Uterus (tissue), 4 donors: Measurements from ENCODE around the gene COL6A1. TPM values are rescaled to one million over a fixed set of nuclear protein-coding genes. Genes with fewer than 3 reads are reported as not detected.
"Not testable (repeated sequence)": the region's sequence is repeated elsewhere in the genome, so short reads cannot be mapped to it uniquely, and the experiment has no call there.

ENCODE experiments used
- DNase-seq, 2 donors: peaks; one replicate each; pipeline ENCODE4 v3.0.0-alpha.2; 2019 to 2020
- H3K27ac ChIP-seq, 2 donors: fragments of 200-600 bp; sonication (generic); 1 replicate in 1 of 2; 2 replicates in 1 of 2; pipeline ENCODE4 v1.5.1; 2016 to 2018
- H3K27me3 ChIP-seq, 2 donors: fragments of 200-600 bp; sonication (generic); one replicate each; pipeline ENCODE4 v1.5.1; 2018 to 2019; ENCODE audit warnings: control low read depth in 1 of 2
- H3K36me3 ChIP-seq, 2 donors: fragments of 200-600 bp; sonication (generic); one replicate each; pipeline ENCODE4 v1.5.1; 2019; ENCODE audit warnings: control low read depth in 1 of 2
- H3K4me1 ChIP-seq, 2 donors: fragments of 200-600 bp; sonication (generic); one replicate each; pipeline ENCODE4 v1.5.1; 2018 to 2019; ENCODE audit warnings: control low read depth in 1 of 2
- H3K4me3 ChIP-seq, 2 donors: fragments of 200-600 bp; sonication (generic); 1 replicate in 1 of 2; 2 replicates in 1 of 2; pipeline ENCODE4 v1.5.1; 2018 to 2019; ENCODE audit warnings: mild to moderate bottlenecking in 1 of 2
- H3K9me3 ChIP-seq, 2 donors: fragments of 200-600 bp; sonication (generic); one replicate each; pipeline ENCODE4 v1.5.1; 2019; ENCODE audit warnings: control low read depth in 1 of 2
- POLR2A ChIP-seq, 2 donors: fragments of 450-650 bp; IDR thresholded peaks; one replicate each; pipeline ENCODE4 v1.6.1; 2016; ENCODE audit warnings: antibody characterized with exemption in 2 of 2, mild to moderate bottlenecking in 1 of 2, moderate library complexity in 1 of 2
- intact Hi-C: fragments of 100-400 bp; cut with DNase I; formaldehyde crosslinking; loops from one replicate; pipeline ENCODE4 v1.15.1; 2023; ENCODE audit warnings: low total_unique reads
- total RNA-seq, 4 donors: library from RNA; depleted of rRNA in 3 of 4; stranded (reverse); fragments of >200 nt in 3 of 4; gene quantifications; one replicate each; pipeline versions ENCODE4 v1.1.0 to v1.2.4, GENCODE V29; 2014 to 2023
- TF ChIP-seq, protein P1 (sequence below), 4 experiments: fragments of 200-600 bp in 2 of 4; fragments of 450-650 bp in 2 of 4; sonication (generic) in 2 of 4; IDR thresholded peaks; one replicate each; pipeline ENCODE4 v1.5.1; 2016 to 2019; ENCODE audit warnings: antibody characterized with exemption in 4 of 4, mild to moderate bottlenecking in 2 of 4, moderate library complexity in 1 of 4
- donor health status: DM: yes; HTN: yes; CAD: no.

The COL6A1 gene
- total RNA-seq, 4 donors from 2014 or later, result 621 to 1,160 (median 804) TPM

DNA sequence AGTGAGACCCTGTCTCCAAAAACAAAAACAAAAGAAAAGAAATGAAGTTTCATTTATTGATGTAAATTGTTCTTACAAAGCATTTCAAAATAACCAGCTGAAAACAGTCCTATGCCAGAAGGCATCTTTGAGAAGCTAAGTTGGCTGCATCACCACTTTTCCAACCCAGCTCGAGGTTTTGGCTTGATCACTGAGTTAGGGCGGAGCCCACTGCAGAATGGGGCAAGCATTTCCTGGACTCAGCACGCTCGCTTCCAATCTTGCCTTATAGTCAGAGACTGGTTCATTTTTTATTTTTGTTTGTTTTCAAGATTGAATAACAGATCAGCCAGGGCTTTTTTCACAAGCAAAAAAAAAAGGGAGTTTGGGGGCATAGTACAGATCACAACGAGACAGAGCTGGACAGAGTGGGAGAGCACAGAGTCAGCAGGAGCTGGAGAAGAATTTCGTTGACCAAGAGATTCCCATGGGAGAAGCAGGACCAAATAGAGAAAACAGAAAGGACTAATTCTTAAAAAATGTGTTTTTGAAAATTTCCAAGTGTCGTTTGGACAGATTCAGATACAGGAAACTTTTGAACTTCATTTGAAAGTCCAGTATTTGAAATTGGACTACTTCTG, 23.5 kb upstream of the COL6A1 start:
- Histone ChIP-seq H3K4me3 (no peak overlapping the region), H3K4me1 (peaks cover 0 to 5% of the 10 kb centered on the region in 2 donors), H3K27ac (peak overlapping the region; percentile 68 to 74), H3K9me3 (no peaks in the 10 kb centered on the region), H3K27me3 (no peaks in the 10 kb centered on the region), H3K36me3 (no peaks in the 10 kb centered on the region)
- intact Hi-C loops, result no loop called here
- TF ChIP-seq, protein P1, sequence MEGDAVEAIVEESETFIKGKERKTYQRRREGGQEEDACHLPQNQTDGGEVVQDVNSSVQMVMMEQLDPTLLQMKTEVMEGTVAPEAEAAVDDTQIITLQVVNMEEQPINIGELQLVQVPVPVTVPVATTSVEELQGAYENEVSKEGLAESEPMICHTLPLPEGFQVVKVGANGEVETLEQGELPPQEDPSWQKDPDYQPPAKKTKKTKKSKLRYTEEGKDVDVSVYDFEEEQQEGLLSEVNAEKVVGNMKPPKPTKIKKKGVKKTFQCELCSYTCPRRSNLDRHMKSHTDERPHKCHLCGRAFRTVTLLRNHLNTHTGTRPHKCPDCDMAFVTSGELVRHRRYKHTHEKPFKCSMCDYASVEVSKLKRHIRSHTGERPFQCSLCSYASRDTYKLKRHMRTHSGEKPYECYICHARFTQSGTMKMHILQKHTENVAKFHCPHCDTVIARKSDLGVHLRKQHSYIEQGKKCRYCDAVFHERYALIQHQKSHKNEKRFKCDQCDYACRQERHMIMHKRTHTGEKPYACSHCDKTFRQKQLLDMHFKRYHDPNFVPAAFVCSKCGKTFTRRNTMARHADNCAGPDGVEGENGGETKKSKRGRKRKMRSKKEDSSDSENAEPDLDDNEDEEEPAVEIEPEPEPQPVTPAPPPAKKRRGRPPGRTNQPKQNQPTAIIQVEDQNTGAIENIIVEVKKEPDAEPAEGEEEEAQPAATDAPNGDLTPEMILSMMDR (IDR thresholded peaks at IDR 0.05), result no peak
- TF ChIP-seq POLR2A (IDR thresholded peaks at IDR 0.05), result no peak
- DNase-seq, result peak in 1 of 2 donors; percentile 59

DNA sequence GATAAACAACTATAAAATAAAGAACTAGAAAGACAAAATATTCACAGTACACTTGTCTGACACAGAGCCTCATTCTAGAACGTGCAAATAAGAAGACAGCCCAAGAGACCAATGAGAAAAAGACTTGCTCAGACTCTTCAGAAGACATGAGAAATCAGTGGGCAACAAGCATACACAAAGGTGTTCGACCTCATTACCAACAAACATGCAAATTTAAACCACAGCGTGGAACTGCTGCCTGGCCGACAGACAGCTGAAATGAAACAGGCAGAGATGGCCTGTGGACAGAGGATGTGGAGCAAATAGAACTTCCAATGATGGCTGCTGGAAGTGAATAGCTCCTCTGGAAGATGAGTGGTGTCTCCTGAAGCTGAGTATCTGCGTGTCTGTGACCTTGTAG, 22.4 kb upstream of the COL6A1 start:
- TF ChIP-seq, protein P1 (IDR thresholded peaks at IDR 0.05), result no peak
- no peak for TF ChIP-seq POLR2A (IDR thresholded peaks at IDR 0.05)
- no peaks in the 10 kb centered on the region for H3K4me1 ChIP-seq
- H3K27me3 ChIP-seq, result no peaks in the 10 kb centered on the region
- peak overlapping the region; percentile 68 to 74 for H3K27ac ChIP-seq
- H3K36me3 ChIP-seq, result no peaks in the 10 kb centered on the region
- no peak for DNase-seq
- intact Hi-C loops, result no loop called here
- no peaks in the 10 kb centered on the region for H3K9me3 ChIP-seq
- no peak overlapping the region for H3K4me3 ChIP-seq

DNA sequence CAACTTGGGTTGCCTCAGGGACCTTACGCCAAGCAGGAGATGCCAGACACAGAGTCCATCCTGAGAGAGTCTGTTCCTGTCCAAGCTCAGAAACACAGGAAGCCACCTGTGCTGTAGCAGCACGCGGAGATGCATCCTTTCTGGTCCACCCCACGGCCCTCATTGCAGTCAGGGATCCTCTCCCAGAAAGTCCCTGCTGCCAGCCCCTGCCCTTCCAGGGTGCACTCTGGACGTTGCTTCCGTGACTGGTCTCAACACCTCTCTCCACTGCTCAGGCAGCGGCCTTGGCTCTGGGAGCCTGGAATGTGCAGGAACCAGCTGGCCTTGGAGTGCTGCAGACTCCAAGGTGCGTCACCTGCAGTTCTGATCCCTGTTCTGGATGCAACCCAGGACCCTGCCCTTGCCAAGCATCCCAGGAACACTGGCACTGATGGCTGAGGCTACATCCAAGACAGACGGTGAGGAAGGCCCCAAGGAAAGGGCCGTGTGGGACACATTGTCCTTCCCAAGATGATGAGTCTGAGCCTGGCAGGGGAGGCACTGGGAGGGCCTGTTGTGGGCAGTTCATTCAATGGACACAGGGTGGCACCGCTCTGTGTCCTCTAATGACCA, 21.7 kb upstream of the COL6A1 start:
- Histone ChIP-seq H3K36me3 (no peaks in the 10 kb centered on the region), H3K27ac (peak overlapping the region; percentile 4 to 68), H3K4me3 (no peak overlapping the region), H3K9me3 (no peaks in the 10 kb centered on the region), H3K27me3 (no peaks in the 10 kb centered on the region), H3K4me1 (no peaks in the 10 kb centered on the region)
- intact Hi-C loops, result no loop called here
- no peak for DNase-seq
- TF ChIP-seq POLR2A (IDR thresholded peaks at IDR 0.05), result no peak
- TF ChIP-seq, protein P1 (IDR thresholded peaks at IDR 0.05), result no peak

DNA sequence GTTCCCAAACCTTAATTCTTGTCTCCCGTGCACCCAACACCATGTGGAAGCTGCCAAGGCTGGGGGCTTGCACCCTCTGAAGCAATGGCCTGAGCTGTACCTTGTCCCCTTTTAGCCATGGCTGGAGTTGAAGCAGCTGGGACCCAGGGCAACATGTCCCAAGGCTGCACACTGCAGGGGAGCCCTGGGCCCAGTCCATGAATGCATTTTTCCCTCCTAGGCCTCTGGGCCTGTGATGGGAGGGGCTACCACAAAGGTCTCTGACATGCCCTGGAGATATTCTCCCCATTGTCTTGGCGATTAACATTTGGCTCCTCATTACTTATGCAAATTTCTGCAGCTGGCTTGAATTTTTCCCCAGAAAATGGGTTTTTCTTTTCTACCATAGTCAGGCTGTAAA, 20.2 kb upstream of the COL6A1 start:
- DNase-seq, H3K4me3 ChIP-seq, intact Hi-C loops, H3K36me3 ChIP-seq, H3K27ac ChIP-seq, H3K9me3 ChIP-seq, H3K27me3 ChIP-seq, H3K4me1 ChIP-seq: not testable (repeated sequence)

DNA sequence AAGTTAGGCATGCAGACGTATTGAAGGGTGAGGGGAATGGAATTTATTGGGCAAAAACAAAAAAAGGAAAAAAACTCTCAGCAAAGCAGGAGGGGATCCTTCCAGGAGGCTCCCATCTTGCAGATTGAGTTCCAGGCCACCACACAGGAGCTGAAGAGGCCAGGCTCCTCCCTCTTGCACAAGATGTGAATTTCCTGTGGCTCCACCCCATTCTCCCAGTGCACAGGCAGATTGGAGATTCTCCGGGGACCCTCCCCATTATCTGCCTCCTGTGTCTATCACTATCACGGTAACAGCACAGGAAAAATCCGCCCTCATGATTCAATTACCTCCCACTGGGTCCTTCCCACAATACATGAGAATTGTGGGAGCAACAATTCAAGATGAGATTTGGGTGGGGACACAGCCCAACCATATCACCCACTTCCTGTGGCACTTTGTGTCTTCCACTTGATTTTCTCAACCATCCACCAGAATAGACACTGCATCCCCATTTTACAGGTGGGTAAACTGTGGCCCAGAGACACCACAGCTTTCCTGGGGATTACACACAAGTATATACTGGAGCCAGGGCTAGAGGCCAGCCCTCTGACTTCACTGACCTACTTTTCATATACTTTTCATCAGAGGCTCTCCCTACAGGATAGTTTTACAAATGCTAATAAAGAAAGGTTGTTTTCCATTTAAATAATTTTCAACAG, 18.9 kb upstream of the COL6A1 start:
- TF ChIP-seq POLR2A (IDR thresholded peaks at IDR 0.05), result no peak
- TF ChIP-seq, protein P1 (IDR thresholded peaks at IDR 0.05), result no peak
- H3K27ac ChIP-seq, result peak overlapping the region in 1 of 2 donors; percentile 50
- H3K4me3 ChIP-seq, result no peak overlapping the region
- peak in 1 of 2 donors; percentile 37 for DNase-seq
- H3K9me3 ChIP-seq, result no peaks in the 10 kb centered on the region
- H3K27me3 ChIP-seq, result no peaks in the 10 kb centered on the region
- H3K36me3 ChIP-seq, result no peaks in the 10 kb centered on the region
- H3K4me1 ChIP-seq, result no peaks in the 10 kb centered on the region
- intact Hi-C loops, result no loop called here
